SKM-1 (cell line): Measurements from ENCODE around the gene PIEZO2.

Experiments
- DNase-seq: peaks from one replicate; lab custom pipeline; 2025; ENCODE audit not compliant: unreplicated experiment; lab: John Stamatoyannopoulos, UW

The PIEZO2 gene

DNA sequence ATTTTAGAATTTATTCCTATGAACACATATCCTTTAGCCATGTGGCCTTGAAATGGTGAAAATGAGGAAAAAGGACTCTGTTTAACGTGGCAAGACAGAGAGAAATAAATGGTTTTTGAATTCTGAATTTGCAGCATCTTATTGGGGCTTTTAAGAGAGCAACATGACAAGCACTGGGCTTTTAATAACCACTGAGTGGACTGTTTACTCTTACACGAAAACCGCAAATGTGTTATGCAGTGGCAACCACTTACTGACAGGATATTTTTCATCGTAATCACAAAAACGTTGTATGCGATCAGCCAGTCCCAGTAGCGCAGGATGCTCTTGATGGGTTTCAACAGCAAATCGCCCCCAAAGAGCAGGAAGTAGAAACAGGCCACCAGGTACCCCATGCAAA, 397.0 kb downstream of the PIEZO2 start:
- no peak for DNase-seq

DNA sequence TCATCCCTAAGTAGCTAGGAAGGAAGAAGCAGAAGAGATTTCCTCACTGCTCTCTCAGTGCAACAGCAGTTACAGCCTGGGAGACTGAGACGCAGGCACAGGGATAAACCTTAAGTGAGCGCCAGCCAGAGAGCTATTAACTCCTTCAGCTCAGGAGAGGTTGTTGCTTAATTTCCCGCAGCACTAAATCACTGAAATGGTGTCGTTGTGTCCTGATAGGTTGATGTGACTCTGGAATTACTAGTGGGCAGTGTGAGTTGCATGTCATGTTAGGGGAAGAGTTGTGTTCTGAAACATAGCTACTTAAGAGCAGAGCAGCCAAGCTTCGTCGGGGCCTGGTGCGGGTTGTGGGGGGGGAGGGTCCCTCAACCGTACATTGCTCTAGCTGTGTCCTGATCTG, 397.7 kb downstream of the PIEZO2 start:
- no peak for DNase-seq

DNA sequence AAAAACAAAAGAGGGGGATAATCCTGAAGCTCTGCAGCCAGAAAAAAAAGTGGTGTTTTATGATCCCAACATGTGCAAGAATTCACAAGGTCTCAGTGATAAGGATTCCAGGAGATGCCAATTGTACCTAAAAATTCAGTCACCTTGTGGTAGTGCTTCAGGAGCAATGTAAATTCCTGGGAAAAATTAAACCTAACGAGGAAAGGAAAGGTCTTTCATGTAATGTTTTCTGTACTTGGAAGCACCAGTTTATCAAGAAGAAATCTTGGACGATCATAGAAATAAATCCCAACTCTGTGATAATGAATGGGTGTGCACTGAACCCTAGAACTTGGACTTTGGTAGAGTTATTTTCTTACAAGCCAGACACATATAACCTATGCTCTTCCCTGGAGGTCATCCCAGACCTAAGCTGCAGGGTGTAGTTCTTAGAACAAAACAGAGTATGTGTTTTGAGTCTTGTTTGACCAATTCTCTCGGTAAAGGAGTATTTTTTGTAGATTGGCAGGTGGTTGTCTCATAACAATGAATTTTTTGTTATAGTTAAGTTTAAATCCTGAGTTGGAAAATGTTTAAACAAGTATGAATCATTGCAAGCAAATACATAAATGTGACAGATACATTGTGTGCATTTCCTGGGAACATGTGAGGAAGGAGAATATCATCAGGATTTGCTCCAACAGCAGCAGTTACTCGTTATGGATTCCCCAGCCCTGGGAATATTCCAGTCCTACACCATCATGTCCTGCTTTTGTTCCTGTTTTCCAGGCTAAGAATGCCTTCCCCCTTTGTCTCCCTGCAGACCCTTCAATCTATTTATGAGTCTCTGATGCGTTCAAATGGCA, 399.0 kb downstream of the PIEZO2 start:
- DNase-seq = no peak

DNA sequence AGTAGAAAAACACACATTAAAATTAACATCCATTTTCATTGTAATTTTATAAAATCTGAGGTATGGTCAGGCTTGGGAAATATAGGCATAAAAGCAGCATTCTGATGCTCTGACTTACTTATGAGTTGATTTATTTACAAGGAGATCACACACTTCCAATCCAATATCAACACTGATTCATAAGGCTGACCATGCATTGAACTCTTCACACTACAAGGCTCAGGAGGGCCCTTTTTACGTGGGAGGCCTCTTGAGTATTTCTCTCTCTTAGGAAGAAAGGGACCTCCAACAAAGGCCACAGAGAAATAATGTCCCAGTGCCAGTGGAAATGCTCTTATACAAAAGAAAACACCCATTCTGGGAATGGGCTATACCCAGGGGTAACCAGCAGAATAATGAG, 400.7 kb downstream of the PIEZO2 start:
- no peak for DNase-seq

DNA sequence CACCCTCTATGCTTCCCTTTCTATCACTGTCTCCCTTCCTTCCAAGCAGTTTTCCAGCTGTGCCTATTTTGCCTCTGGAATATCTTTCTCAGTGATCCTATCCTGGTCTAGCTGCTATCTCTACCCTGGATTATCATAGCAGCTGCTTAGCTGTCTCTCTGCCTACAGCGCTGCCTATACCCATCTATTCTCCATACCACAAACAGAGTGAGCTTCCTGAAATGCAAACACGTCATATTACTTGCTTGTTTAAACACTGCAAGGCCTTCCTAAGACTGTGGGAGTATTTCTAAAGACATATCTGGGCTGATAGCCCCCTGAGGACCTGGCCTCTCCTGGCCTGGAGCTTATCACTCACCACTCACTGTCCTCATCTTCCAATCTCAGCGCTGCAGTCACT, 403.4 kb downstream of the PIEZO2 start:
- no peak for DNase-seq

DNA sequence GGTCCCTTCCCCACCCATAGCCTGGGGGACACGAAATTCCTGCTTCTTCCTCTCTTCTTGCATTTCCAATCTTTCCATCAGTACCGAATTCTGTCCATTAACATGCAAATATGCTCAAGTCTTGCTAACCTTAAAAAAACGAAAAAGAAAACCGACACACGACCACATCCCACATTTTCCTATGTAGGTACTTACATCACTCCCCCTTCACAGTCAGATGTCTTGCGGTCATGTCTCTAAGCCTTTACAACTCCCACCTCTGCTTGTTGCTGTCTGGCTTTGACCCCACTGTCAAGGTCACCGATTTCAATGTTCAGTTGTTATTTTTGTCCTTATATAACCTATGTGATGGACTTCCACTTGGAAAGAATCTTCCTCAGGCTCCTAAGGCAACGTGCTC, 404.1 kb downstream of the PIEZO2 start:
- no peak for DNase-seq

DNA sequence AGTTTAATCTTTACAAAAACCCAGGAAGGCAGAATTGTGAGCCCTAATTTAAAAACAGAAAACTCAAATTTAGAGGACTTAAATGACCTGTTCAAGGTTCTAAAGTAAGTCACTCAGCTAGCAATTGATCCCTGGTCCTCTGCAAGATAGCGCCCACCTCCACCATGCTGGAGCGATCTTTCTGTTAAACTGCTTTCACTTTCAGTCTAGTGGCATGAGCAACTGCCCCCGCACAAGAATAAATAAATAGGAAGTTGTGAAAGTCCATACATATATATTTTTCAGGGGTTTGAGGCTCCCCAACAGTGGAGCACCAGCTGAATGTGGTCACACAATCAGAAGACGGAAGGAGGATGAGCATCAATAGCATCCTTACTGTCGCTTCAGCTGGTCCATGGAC, 405.6 kb downstream of the PIEZO2 start:
- no peak for DNase-seq

DNA sequence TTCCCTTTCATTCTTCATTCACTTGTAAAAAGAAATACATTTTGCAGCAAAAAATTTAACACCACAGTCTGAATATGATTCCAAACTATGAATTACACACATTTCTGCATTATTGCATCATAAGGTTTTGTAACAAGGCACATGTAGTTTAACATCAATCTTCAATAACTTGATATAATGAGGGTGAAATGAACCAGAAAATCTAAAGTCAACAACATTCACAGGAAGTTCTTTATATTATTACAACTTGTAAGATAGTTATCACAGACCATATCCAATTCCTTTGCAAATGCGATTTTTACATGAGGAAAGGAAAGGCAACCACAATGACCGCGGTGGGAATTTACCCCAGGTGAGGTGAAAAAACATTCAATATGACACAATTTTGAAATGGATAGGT, 410.2 kb downstream of the PIEZO2 start:
- no peak for DNase-seq

DNA sequence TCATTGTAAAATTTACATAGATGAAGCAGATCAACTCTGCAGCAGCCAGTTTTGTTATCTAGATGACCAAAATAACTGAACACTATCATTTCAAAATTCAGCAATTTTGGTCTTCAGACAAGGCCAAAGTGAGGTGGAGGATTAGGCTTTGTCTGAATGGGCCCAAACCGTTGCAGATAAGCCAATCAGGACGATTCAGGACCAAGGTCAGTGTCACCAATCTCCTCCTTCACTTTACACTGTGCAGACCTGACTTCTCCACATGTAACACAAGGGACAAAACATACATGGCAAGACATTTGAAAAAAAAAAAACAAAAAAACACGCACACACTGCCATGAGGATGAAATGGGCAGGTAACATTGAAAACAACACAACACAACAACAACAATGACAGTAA, 412.4 kb downstream of the PIEZO2 start:
- DNase-seq = no peak

DNA sequence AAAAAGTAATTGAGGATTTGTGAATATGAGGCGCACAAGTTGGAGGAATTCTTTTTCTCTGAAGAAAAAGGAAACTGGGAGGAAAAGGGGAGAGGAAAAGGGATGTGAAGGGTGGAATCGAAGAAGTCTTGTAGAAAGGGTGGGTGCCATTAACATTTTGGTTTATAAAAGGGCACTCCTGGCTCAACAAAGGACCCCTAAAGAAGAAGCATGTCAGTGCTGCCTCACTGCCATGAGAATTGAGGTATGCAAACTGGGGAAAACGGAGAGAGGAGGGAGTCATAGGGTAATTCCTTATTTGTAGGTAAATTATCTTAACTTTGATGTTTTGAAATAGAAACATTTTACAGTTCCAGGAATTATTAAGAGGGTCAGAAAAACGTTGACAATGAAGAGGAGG, 416.4 kb downstream of the PIEZO2 start:
- no peak for DNase-seq

DNA sequence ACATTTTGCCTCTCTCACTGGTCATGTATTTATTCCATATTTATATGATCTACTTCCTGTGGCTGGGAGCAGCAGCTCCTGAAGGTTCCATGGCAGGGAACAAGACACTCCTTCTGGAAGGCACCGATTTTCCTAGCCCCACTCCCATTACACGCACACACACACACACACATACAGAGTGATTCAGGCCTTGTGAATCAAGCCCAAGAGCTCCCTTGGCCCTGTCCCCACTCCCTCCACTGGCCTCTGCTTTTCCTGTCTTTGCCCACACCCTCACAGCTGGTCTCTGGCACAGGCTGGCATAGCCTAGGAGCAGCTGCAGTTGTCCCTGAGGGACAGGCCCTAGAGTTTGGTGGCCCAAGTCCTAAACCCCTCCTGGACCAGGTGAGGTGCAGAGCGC, 421.9 kb downstream of the PIEZO2 start:
- DNase-seq = no peak

DNA sequence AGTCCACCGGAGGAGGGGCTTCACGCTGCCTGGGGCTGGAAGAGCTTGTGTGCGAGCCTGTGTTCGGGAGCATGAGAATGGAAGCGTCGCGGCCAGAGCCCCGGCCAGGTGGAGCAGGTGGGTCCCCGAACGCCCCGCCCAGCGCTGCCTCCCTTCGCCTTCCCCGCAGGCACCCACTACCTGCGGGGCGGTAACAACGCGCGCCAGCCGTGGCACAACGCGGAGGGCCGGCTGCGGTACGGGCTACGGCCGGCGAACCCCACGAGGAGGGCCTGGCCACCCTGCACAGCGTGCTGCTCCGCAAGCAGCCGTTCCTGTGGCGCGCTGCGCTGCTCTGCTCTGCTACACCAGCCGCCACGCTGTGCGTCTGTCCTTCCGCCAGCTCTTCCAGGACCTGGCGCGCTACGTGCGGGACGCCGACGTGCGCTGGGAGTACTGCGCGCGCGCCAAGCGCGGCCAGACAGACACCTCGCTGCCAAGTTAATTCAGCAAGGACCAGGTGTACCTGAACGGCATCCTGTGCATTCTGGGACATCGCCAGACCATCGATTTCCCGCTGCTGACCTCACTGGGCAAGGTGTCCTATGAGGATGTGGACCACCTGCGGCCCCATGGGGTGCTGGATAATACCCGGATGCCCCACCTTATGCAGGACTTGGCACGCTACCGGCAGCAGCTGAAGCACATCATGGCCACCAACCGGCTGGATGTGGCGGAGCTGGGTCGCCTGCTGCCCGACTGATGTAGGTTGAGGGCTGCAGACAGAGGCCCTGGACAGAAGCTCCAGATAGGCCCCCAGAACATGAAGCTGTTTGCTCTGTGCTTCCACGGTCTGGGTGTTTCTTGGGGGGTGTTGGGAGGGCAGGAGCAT, 422.9 kb downstream of the PIEZO2 start:
- DNase-seq = no peak

DNA sequence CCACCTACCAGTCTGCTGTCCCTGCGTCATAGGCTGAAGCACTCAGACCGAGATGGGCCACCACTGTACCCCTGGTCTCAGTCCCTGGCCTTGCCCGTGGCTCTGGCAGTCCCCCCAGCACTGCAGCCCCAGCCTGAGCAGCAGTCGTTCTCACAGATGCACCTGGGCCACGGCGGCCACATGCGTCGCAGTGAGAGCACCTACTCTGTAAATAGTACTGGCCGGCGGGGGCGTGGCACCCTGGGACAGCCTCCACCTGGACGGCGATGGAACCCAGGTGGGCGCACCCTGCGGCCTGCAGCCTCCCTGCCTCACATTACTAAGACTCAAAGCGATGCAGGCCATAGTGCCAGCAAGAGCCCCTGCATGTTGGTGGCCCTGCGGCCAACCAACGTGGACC, 424.7 kb downstream of the PIEZO2 start:
- DNase-seq = no peak

DNA sequence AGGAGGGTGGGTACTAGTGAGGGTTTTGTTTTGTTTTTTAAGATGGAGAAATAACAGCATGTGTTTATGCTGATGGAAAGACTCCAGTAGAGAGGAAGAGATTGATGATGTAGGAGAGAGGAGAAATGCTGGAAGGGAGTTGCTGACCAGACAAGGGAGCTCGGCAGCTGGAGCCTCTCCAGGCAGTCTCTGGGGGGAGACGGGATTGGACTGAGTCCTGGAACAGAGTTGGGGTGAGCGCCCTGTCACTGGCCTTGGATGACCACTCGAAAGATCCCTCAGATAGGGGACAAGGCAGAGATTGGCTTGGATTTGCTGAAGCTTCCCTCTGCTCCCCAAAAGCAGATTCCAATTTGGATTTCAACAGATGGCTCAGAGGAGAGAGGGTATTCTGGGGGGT, 425.9 kb downstream of the PIEZO2 start:
- DNase-seq = no peak

DNA sequence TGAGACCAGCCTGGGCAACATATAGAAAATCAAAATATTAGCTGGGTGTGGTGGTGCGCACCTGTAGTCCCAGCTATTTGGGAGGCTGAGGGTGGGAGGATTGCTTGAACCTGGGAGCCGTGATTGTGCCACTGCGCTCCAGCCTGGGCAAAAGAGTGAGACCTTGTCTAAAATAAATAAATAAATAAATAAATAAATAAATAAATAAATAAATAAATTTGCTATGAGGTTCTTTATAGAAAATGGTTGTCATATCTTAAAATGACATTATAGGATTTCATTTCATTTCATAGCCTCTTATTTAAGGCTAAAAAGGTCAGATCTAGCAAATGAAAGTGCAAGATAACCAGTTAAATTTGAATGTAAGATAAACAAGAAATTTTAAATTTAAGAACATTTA, 430.6 kb downstream of the PIEZO2 start:
- no peak for DNase-seq

DNA sequence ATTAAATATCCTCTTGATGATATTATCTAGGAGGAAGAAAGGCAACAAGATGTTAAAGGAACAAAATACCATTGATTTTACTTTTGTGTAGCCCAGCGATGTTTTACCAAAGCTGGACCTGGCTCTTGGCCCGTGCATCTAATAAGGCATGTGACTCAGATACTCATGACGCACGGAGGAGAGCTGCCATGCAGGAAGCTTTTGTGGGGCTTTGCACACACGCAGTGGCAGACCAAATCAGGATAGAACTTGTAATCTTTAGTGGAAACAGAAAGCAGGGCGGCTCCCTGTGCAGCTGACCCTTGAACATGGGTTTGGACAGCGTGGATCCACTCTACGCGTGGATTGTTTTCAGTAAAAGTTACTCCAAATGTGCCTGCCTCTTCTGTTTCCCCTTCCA, 433.6 kb downstream of the PIEZO2 start:
- DNase-seq = no peak

DNA sequence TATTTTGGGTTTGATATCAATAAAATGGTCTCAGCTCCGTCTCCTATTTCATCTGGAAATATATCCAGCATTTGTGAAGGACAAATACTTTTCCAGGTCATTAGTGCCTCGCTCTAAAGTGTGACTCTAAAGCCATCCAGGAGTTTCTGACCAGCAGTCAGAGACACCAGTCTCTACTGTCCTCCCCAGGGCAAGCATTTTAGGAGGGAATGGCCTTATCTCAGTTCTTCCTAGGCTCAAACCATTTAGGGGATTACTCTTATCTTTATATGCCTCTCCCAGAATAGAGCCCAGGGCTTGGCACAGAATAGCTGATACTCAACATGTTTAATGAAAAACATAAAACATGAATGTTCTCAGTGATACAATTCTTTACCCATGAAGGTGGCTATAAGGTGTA, 436.0 kb downstream of the PIEZO2 start:
- no peak for DNase-seq

DNA sequence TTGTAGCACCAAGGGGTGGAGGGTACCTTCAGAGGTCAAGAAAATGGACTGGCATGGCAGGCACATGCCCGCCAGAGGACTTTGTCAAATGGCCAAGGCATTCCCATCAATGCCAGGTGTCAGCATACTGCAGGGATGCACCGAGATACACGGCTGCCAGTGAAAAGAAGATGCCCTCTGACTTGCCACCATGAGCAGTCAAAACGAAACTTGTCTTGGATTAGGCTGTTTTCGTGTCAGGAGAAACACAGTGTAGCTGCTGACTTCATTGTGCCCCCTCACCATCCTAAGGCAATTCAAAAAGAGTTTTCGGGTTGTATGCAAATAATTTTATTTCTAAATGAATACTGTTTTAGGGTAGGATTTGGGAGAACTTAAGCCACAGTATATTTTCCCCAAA, 442.1 kb downstream of the PIEZO2 start:
- DNase-seq = no peak

DNA sequence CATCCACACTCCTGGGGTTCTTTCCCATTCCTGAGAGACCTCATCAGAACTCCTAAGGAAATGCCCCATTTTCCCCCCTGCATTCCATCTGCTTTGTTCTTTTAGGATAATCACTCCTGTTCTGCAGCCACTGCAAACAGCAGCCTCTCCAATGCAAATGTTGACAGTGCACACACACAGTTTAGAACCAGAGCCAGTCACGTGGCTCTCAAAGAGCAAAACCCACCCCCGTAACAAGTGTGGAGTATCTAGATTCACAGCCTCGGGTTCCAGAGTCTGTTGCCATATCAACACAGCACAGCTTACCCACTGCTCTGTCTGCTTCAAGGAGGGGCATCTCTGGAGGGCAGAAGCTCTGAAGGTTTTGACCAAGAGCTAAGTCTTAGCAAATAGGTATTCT, 443.6 kb downstream of the PIEZO2 start:
- no peak for DNase-seq

DNA sequence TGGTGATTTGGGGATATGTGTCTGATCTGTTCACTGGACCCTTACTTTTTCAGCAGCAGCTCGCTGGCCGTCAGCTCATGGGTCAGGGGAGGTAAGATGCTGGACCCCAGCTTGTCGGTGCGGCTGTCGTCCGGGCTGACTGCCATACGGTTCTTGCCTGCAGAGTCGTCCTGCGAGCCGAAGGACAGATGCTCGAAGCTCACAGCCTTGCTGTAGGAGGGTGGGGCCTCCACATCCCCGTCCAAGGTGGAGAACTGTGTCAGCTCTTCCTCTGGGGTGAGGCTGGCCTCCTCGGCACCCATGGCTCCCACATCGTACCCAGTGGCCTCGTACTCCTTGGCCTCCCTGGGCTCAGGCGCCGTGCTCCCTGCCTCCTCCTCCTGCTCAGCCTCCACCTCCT, 444.1 kb downstream of the PIEZO2 start:
- DNase-seq = no peak

DNA sequence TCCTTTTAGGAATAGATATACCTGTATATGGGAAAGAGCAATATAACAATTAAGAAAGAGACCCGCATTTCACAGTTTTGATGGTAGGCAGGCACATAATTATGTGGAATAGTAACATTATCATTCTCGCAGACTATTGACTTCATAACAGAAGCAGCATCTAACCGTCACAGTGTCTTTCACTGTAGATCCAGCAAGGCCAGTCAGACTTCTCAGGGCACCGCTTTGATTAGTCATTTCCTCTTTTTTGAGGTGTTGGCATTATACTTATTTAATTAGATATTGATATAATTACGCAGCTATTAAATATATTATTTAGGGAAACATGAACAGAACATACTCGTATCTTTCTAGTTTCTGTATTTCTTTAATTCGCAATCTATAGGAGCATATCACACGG, 447.2 kb downstream of the PIEZO2 start:
- no peak for DNase-seq

DNA sequence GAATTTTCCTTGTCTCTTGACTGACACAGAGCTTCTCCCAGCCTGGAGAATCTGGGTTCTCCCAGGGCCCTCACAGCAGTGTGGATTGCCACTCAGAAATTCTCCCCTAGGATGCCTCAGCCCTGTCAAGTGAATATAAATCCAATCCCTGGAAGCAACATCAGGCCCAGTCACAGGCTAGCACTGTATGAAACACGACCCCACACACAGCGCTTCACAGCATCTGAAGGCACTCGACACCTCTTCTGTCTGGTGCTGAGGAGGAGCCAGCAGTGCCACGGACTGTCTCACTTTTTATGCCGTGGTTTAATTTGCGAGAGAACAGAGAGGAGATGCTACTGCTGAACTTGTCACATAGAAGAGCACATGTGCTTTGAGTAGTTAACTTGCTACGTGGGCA, 459.0 kb downstream of the PIEZO2 start:
- DNase-seq = no peak

DNA sequence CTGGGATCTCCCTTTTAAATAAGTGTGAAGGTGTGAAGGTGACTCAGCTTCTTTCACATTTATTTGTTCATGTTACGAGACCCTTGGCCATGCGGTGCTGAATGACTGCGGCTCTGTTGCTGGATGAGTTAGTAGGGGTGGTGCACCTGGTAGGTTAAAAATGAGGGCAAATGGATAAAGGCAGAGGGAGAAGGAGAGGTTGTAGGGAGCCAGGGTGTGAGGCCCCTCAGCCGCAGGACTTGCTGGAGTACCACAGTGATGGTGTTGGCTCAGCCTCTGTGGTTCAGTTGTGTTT, 459.4 kb downstream of the PIEZO2 start:
- DNase-seq = no peak
